Measurements from ENCODE around the gene LSAMP. TPM values are rescaled to one million over a fixed set of nuclear protein-coding genes. Genes with fewer than 3 reads are reported as not detected.
"Not testable (repeated sequence)": the region's sequence is repeated elsewhere in the genome, so short reads cannot be mapped to it uniquely, and the experiment has no call there.

Gene LSAMP
- total and polyA plus RNA-seq, 2 of the 4 experiments (the other 2 are of a cell fraction), result 7.9 to 8.0 TPM

- H2AFZ ChIP-seq (replicated peaks; ENCODE audit: low read length, poor library complexity), result no peak overlapping the region
- H2BK5ac ChIP-seq (ENCODE audit: low read depth, low read length, poor library complexity, severe bottlenecking), result no peak overlapping the region
- no peak overlapping the region for H3K14ac ChIP-seq (replicated peaks; ENCODE audit: low read depth, low read length)
- H3K4ac ChIP-seq (ENCODE audit: low read depth, low read length), result no peak overlapping the region
- H3K9me3 ChIP-seq (ENCODE audit: control insufficient read depth, insufficient read depth, low read length), result no peaks in the 10 kb centered on the region
- H2AK9ac ChIP-seq (replicated peaks; ENCODE audit: low read depth, low read length, poor library complexity), result no peak overlapping the region
- no peak for ATAC-seq (ENCODE audit: low read depth)
- H3K9me1 ChIP-seq (ENCODE audit: insufficient read depth, low read length), result no peaks in the 10 kb centered on the region
- no peak overlapping the region for H4K91ac ChIP-seq (ENCODE audit: insufficient read depth, low read depth, low read length)
- H4K5ac ChIP-seq (ENCODE audit: low read depth, low read length), result no peak overlapping the region
- no peak overlapping the region for H3K27ac ChIP-seq (ENCODE audit: insufficient read depth, low read length)
- in situ Hi-C loops (cut with MboI; ENCODE audit: low sequenced_read_pairs) (no loop called here), dilution Hi-C loops (cut with HindIII; ENCODE audit: low sequenced_read_pairs, unreplicated experiment) (no loop called here), intact Hi-C loops (cut with micrococcal nuclease) (no loop called here)
- H3K56ac ChIP-seq (ENCODE audit: extremely low read depth, insufficient read depth, low read length), result no peak overlapping the region
- H4K8ac ChIP-seq (ENCODE audit: low read depth in 2 of 2, low read length in 2 of 2), result no peak overlapping the region
- H2BK15ac ChIP-seq (ENCODE audit: low read depth, low read length), result no peak overlapping the region; the same call in 2 of the 3 replicates
- H4K20me1 ChIP-seq (ENCODE audit: insufficient read depth, low read length), result no peaks in the 10 kb centered on the region
- H3K9ac ChIP-seq (ENCODE audit: low read depth, low read length), result no peak overlapping the region
- H3K79me1 ChIP-seq (ENCODE audit: low read depth in 1 of 2, low read length in 2 of 2), result no peaks in the 10 kb centered on the region
- no peaks in the 10 kb centered on the region for H3K36me3 ChIP-seq (ENCODE audit: control insufficient read depth, insufficient read depth, low read length)
- 67% methylated on average over 1 of the region's 1 CpG; no CpG with 5 or more reads in 1 of the 2 experiments for WGBS, 2 experiments (ENCODE audit: extremely low coverage in 2 of 2, insufficient read length in 1 of 2)
- no peak overlapping the region for H2BK20ac ChIP-seq (ENCODE audit: low read depth, low read length)
- no peaks in the 10 kb centered on the region; the same call in 1 of the 2 replicates for H3K27me3 ChIP-seq (ENCODE audit: control insufficient read depth, insufficient read depth, low read length)
- H2AK5ac ChIP-seq (ENCODE audit: low read depth, low read length), result no peak overlapping the region
- no peak for TF ChIP-seq USF2 (IDR thresholded peaks at IDR 0.05; ENCODE audit: low read depth, low read length)
- no peak for TF ChIP-seq MAZ (IDR thresholded peaks at IDR 0.05; ENCODE audit: borderline replicate concordance, low read depth, low read length)
- TF ChIP-seq RCOR1 (IDR thresholded peaks at IDR 0.05; ENCODE audit: insufficient replicate concordance, low read length), result no peak
- no peak for TF ChIP-seq RAD21 (IDR thresholded peaks at IDR 0.05; ENCODE audit: low read length)
- TF ChIP-seq MXI1 (IDR thresholded peaks at IDR 0.05; ENCODE audit: borderline replicate concordance, low read depth, low read length), result no peak
- no peak for TF ChIP-seq BHLHE40 (IDR thresholded peaks at IDR 0.05; ENCODE audit: low read depth, low read length)
- TF ChIP-seq RFX5 (IDR thresholded peaks at IDR 0.05; ENCODE audit: low read depth, low read length), result no peak
- TF ChIP-seq FOS (IDR thresholded peaks at IDR 0.05; ENCODE audit: low read depth, low read length), result no peak
- no peak overlapping the region for H3K23ac ChIP-seq (ENCODE audit: low read depth, low read length)
- no peak overlapping the region for H3K4me2 ChIP-seq (ENCODE audit: low read depth, low read length)
- ChIA-PET POLR2A (ENCODE audit: unreplicated experiment) (no interaction called here), CTCF (no interaction called here)
- BruUV-seq (replicated peaks), result no TSS peak
- H3K18ac ChIP-seq (ENCODE audit: low read depth, low read length), result no peak overlapping the region
- H3K4me3 ChIP-seq (ENCODE audit: insufficient read depth, low read depth, low read length), result no peak overlapping the region
- no peak overlapping the region for H2BK120ac ChIP-seq (ENCODE audit: low read depth, low read length)
- DNase-seq, result no peak
- H3K4me1 ChIP-seq (ENCODE audit: control insufficient read depth, insufficient read depth, low read length), result no peaks in the 10 kb centered on the region
Measured at GRCh38 chr3:115758076-115758763, 687.1 kb downstream of the LSAMP start.

GRCh38 chr3:115752978-115753377, 692.3 kb downstream of the LSAMP start:
- H3K56ac ChIP-seq (ENCODE audit: extremely low read depth, insufficient read depth, low read length); H4K91ac ChIP-seq (ENCODE audit: insufficient read depth, low read depth, low read length); H3K9ac ChIP-seq (ENCODE audit: low read depth, low read length); H2AK5ac ChIP-seq (ENCODE audit: low read depth, low read length); dilution Hi-C loops (cut with HindIII; ENCODE audit: low sequenced_read_pairs, unreplicated experiment); ATAC-seq (ENCODE audit: low read depth); H2BK120ac ChIP-seq (ENCODE audit: low read depth, low read length); H3K9me3 ChIP-seq (ENCODE audit: control insufficient read depth, insufficient read depth, low read length); H3K14ac ChIP-seq (replicated peaks; ENCODE audit: low read depth, low read length); H3K9me1 ChIP-seq (ENCODE audit: insufficient read depth, low read length); H3K4me3 ChIP-seq (ENCODE audit: insufficient read depth, low read depth, low read length); H3K4me2 ChIP-seq (ENCODE audit: low read depth, low read length); H3K23ac ChIP-seq (ENCODE audit: low read depth, low read length); in situ Hi-C loops (cut with MboI; ENCODE audit: low sequenced_read_pairs); POLR2A ChIA-PET (ENCODE audit: unreplicated experiment); CTCF ChIA-PET; intact Hi-C loops (cut with micrococcal nuclease); DNase-seq; H3K36me3 ChIP-seq (ENCODE audit: control insufficient read depth, insufficient read depth, low read length); H3K27me3 ChIP-seq (ENCODE audit: control insufficient read depth, insufficient read depth, low read length); H4K20me1 ChIP-seq (ENCODE audit: insufficient read depth, low read length); BruUV-seq (replicated peaks); H3K4me1 ChIP-seq (ENCODE audit: control insufficient read depth, insufficient read depth, low read length); H2BK20ac ChIP-seq (ENCODE audit: low read depth, low read length); H3K18ac ChIP-seq (ENCODE audit: low read depth, low read length); H4K5ac ChIP-seq (ENCODE audit: low read depth, low read length); H3K79me1 ChIP-seq (ENCODE audit: low read depth in 1 of 2, low read length in 2 of 2); H2AFZ ChIP-seq (replicated peaks; ENCODE audit: low read length, poor library complexity); H3K27ac ChIP-seq (ENCODE audit: insufficient read depth, low read length); H2AK9ac ChIP-seq (replicated peaks; ENCODE audit: low read depth, low read length, poor library complexity); H4K8ac ChIP-seq (ENCODE audit: low read depth in 2 of 2, low read length in 2 of 2); H2BK15ac ChIP-seq (ENCODE audit: low read depth, low read length); H3K4ac ChIP-seq (ENCODE audit: low read depth, low read length); H2BK5ac ChIP-seq (ENCODE audit: low read depth, low read length, poor library complexity, severe bottlenecking): not testable (repeated sequence)
- no CpG with 5 or more reads among the region's 1 CpG for WGBS, 2 experiments (ENCODE audit: extremely low coverage in 2 of 2, insufficient read length in 1 of 2)
